GM21515 (cell line): Measurements from ENCODE around the gene AZU1.
"Not testable (repeated sequence)": the region's sequence is repeated elsewhere in the genome, so short reads cannot be mapped to it uniquely, and the experiment has no call there.

Experiments used
- ATAC-seq: cut with Tn5 transposase; IDR thresholded peaks from one replicate; pipeline ENCODE4 v1.9.1; 2021; ENCODE audit not compliant: unreplicated experiment

Gene AZU1

DNA sequence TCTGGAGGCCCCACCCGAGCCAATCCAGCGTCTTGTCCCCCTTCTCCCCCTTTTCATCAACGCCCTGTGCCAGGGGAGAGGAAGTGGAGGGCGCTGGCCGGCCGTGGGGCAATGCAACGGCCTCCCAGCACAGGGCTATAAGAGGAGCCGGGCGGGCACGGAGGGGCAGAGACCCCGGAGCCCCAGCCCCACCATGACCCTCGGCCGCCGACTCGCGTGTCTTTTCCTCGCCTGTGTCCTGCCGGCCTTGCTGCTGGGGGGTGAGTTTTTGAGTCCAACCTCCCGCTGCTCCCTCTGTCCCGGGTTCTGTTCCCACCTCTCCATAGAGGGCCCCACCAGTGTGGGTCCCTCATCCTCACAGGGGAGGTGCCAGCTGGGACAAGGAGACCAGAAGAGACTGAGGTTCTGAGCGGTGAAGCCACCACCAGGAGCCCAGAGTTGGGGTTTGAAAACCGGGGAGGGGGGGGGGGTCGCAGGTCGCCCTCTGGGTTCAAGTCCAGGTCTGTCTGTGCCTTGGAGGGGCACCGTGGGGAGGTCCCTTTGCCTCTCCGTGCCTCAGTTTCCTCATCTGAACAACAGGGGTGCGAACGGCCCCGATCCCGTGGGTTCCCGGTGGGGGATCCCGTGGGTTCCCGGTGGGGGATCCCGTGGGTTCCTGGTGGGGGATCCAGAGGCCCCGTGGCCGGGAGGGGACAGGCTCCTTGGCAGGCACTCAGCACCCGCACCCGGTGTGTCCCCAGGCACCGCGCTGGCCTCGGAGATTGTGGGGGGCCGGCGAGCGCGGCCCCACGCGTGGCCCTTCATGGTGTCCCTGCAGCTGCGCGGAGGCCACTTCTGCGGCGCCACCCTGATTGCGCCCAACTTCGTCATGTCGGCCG is 24.7 kb downstream of the AZU1 start, which contains the start of gene ELANE:
ELANE (plus strand) TSS at position 168 of the 878 bp plus-strand sequence; CDS start at position 194, 26 bp downstream.
- no peak for ATAC-seq

DNA sequence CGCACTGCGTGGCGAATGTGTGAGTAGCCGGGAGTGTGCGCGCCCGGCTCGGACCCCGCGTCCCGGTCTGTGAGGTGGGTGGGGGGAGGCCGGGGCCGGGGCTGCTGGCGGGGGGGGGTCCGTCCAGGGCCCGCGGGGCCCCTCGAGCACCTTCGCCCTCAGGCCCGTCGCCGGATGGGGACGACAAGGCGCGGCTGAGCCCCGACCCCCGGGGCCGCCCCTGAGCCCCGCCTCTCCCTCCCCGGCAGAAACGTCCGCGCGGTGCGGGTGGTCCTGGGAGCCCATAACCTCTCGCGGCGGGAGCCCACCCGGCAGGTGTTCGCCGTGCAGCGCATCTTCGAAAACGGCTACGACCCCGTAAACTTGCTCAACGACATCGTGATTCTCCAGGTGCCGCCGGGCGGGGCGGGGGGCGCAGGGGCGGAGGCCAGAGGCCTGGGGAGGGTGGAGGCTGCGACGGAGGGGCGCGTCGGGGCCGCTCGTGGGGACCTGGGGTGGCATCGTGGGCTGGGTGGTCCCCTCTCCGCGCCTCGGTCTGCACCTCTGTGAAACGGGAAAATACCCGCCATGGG is 25.5 kb downstream of the AZU1 start:
- ATAC-seq: no peak

DNA sequence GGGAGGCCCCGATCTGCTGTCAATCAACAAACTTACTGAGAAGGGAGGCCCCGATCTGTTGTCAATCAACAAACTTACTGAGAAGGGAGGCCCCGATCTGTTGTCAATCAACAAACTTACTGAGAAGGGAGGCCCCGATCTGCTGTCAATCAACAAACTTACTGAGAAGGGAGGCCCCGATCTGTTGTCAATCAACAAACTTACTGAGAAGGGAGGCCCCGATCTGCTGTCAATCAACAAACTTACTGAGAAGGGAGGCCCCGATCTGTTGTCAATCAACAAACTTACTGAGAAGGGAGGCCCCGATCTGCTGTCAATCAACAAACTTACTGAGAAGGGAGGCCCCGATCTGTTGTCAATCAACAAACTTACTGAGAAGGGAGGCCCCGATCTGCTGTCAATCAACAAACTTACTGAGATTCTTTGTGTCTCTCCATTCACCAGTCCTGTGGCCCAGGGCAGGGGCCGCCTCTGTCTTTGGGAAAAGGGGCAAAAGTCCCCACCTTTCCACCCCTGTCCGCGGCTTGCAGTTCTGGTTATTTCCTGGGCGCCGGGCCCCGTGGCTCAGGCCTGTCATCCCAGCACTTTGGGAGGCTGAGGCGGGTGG is 26.1 kb downstream of the AZU1 start:
- not testable (repeated sequence) for ATAC-seq

DNA sequence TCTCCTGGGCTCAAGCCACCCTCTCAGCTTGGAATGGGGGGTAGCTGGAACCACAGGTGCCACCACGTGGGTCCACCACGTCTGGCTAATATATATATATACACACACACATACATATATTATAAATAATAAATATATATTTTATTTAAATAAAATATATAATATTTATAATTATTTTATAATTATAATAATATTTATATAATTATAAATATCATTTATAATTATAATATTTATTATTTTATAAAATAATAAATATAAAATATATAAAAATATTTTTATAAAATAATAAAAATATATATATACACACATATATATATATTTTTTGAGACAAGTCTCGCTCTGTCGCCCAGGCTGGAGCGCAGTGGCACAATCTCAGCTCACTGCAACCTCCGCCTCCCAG is 26.9 kb downstream of the AZU1 start:
- ATAC-seq: no peak

DNA sequence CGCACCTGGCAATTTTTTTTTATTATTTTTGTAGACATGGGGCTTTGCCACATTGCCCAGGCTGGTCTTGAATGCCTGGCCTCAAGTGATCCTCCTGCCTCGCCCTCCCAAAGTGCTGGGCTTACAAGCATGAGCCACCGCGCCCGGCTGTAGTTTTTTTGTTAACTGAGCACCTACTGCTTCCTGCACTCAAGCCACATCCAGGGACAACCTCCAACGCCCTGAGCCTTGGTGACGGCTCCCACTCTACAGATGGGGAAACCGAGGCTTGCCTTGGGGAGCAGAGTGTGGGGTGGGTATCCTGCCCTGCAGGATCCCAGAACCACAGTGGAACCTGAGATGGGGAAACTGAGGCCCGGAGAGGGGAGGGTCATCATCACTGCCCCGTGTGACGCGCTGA is 27.5 kb downstream of the AZU1 start:
- no peak for ATAC-seq

DNA sequence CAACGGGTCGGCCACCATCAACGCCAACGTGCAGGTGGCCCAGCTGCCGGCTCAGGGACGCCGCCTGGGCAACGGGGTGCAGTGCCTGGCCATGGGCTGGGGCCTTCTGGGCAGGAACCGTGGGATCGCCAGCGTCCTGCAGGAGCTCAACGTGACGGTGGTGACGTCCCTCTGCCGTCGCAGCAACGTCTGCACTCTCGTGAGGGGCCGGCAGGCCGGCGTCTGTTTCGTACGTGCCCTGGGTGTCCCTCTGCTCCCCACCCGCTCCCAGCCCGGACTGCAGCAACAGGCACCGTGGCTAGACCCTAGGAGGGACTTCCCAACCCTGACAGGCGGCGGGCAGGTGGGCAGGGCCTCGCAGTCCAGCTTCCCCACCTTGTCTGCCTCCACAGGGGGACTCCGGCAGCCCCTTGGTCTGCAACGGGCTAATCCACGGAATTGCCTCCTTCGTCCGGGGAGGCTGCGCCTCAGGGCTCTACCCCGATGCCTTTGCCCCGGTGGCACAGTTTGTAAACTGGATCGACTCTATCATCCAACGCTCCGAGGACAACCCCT is 28.0 kb downstream of the AZU1 start:
- ATAC-seq: no peak

DNA sequence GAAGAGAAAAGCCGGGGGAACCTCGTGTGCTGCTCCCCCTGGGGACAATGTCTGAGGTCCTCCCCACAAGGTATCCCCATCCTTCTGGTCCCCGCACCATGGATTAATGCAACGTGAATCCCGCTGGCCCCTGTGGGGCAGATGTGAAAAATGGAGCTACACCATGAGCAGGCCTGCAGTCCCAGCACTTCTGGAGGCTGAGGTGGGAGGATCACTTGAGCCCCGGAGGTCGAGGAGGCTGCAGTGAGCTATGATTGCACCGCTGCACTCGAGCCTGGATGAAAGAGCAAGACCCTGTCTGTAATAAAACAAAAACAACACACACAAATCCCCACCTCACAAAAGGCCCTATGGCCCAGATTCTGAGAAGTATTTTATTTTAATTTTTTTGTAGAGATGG is 30.6 kb downstream of the AZU1 start:
- ATAC-seq: no peak

DNA sequence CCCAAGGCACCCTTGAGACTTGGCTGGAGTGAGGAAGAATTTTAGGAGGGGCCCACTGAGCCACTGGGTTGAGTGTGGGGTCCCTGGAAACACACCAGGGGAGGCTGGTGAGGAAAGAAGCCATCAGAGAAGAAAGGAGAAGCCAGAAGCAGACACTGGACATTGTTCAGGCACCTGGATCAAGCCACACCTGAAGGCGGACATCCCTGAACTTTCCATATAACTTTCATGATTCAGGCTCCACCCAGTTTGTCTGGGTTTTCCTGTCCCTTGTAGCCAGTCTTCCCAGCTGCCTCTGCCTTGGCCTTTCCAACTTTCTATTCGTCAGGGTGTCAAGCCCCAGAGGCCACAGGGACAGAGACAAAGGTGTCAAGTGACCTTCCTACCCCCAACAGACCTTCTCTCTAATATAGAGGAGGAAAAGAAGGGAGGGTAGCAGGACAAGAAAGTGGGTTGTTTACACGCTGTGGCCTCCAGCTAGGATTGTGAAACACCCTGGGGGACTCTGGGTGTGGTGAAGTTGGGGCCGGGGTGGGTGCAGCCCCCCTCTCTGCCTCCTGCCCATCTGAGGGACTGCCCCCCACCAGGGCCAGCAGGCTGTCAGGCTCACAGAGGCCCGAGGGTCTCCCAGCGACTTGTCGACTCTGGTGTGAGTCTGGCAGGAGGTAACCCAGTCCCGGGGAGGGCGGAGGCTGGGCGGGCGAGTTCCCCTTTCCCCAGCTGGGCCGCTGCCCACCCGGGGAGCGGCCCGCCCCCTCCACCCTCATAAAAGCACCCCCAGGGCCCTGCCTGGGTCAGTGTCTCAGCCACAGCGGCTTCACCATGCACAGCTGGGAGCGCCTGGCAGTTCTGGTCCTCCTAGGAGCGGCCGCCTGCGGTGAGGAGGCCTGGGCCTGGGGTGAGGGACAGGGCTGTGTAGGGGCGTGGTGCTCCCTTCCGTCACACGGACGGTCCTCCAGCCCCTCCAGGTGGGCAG is 31.5 kb downstream of the AZU1 start, which contains the start of gene CFD:
CFD (plus strand) TSS at position 797 of the 976 bp plus-strand sequence; CDS start at position 823, 26 bp downstream.
- ATAC-seq: no peak

DNA sequence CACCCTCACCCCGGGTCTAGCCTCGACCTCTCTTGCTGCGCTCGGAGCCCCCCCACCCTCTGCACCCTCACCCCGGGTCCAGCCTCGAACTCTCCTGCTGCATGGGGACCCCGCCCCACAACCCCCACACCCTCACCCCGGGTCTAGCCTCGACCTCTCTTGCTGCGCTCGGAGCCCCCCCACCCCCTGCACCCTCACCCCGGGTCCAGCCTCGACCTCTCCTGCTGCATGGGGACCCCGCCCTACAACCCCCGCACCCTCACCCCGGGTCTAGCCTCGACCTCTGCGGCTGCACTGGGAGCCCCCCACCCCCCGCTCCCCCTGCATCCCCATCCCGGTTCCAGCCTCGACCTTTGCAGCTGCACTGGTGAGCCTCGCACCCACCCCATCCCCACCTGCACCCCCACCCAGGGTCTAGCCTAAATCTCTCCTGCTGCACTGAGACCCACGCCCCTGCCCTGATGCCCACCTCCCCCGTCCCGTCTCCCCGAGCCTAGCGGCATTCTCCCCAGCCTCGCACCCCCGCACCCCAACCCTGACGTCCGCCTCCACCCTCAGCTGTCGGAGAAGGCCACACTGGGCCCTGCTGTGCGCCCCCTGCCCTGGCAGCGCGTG is 33.6 kb downstream of the AZU1 start:
- no peak for ATAC-seq

DNA sequence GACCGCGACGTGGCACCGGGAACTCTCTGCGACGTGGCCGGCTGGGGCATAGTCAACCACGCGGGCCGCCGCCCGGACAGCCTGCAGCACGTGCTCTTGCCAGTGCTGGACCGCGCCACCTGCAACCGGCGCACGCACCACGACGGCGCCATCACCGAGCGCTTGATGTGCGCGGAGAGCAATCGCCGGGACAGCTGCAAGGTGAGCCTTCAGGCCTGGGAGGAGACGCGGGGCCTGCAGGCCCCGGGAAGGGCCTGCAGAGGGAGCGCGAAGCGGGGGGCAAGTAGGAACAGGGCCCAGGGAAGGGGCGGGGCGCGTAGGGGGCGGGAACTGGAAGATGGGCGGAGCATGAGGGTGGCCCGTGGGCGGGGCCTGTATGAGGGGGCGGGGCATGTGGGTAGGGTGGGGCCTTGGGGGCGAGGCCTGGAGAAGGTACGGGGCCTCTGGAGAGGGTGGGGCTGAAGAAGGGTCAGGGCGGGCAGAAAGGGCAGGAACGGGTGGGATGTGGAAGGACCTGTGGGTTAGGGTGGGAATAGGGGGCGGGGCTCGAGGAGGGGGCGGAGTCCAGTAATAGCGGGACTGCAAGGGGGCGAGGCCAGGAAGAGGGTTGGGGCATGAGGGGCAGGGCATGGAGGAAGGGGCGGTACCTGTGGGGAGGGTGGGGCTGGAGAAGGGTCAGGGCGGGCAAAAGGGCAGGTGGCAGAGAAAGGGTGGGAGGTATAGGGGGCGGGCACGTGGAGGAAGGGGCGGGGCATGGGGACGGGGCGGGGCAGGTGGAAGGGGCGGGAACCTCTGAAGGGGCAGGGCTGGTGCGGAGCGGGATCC is 34.3 kb downstream of the AZU1 start:
- no peak for ATAC-seq

DNA sequence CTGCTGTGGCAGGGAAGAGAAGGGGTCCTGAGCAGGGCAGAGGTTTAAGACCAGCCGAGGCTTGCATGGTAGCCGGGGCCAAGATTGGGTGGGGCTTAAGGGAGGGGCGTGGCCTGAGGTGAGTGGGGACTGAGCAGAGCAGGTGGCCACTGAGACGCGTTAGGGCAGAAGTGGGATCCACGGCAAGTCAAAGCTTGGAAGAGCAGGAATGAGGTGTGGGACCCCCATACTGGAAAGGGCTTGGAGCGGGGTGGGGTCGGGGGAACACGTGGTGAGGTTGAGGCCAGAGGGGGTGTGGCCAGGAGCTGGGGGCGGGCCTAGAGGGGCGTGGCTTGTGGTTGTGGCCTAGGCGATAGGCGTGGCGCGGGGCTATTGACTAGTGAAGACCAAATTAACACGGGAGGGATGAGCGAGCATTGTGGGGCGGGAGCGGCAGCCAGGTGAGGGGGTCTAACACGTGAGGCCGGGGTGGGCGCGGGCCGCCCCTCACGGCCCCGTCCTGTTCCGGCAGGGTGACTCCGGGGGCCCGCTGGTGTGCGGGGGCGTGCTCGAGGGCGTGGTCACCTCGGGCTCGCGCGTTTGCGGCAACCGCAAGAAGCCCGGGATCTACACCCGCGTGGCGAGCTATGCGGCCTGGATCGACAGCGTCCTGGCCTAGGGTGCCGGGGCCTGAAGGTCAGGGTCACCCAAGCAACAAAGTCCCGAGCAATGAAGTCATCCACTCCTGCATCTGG is 35.1 kb downstream of the AZU1 start:
- ATAC-seq: no peak

DNA sequence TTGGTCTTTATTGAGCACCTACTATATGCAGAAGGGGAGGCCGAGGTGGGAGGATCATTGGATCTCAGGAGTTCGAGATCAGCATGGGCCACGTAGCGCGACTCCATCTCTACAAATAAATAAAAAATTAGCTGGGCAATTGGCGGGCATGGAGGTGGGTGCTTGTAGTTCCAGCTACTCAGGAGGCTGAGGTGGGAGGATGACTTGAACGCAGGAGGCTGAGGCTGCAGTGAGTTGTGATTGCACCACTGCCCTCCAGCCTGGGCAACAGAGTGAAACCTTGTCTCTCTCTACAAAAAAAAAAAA is 35.6 kb downstream of the AZU1 start:
- ATAC-seq: no peak

DNA sequence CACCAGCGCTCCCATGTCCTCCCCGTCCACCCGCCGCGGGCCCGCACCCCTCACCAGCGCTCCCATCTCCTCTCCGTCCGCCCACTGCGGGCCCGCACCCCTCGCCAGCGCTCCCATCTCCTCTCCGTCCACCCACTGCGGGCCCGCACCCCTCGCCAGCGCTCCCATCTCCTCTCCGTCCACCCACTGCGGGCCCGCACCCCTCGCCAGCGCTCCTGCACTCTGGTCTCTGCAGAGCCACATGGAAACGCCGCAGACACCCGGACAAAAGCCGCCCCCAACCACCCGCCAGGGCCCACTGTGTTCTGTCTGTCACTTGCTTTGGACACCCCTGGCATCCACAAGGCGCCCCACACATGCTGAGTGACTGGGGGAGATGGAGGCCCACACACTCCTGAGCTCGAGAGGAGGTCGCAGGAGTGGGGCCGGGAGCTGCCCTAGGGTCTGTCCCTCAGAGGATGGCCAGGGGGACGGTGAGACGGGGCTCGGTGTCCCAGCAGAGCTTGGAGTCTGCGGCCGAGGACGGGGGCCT is 39.2 kb downstream of the AZU1 start:
- ATAC-seq: no peak

DNA sequence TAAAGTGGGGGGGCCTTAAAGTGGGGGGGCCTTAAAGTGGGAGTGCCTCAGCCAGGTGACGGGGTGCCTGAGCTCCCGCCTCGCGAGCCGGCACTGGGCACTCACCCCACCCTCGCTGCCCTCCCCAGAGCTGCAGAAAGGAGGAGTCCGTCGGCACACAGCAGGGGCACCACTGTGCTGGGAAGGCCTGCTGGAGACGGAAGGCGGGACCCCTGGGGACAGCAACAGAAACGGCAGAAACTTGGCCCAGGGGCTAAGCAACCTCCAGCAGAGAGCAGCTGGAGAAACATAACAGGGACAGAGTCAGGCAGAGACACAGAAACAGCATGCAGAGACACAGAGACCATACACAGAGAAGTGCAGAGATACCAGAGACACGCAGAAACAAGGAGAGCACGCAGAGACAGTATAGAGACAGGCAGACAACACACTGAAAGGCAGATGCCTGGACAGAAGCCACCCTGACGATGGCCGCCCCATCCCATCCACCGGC is 39.7 kb downstream of the AZU1 start:
- no peak for ATAC-seq

DNA sequence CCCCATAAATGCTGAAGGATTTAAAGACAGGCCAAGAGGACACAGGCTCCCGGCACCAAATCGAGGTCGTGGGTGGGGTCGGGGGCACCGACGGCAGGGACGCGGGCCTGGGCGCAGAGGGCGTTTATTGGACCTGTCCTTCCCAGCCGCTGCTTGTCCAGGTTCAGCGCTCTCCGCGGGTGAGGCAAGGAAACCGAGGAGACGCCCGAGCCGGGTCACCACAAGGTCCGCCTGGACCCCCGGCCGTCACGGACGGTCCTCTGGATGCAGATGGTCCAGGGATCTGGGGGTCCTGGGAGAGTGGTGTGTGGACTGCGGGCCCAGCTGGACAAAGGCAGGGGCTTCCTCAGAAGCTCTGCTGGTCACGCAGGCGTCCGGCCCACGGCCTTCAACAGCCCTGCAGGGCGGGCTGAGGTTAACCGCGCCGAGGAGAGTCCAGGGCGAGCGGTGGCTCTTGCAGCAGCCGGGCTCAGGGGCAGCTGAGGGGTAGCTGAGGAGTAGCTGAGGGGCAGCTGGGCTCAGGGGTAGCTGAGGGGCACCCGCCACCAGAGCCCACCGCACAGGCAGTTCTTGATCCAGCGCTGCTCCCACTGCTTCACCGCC is 40.3 kb downstream of the AZU1 start:
- no peak for ATAC-seq

DNA sequence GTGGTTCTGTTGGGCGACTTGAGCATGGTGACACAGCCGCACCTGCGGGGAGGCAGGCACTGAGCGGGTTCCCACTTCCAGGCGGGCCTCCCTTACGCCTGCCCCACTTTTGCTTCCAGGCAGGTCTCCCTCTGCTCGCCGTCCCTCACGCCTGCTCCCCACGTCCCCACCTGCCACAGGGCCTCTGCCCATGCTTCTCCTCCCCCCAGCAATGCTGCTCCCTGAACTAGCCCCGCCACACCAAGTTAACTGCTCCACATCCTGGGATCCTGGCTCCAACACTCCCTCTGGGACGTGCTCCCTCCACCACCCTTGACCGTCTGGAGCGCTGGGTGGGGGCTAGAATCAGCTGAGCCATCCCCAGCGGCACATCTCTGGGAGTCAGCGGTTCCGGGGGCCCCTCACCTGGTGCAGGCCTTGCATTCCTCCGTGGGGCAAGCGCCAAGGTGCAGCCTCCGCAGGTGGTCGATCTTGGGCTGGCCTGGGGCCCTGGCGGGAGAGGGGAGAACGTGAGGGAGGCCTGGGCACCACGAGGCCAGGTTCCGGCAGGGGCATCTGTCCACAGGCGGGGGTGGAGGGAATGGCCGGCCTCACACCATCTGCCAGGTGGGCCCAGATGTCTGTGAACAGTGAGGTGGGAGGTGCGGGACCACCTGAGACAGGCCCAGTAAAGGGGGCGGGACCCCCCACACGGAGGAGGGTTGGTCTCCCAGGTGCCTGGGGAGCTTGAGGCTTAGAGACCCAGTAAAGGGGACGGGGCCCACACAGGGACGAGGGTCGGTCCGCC is 41.0 kb downstream of the AZU1 start:
- ATAC-seq: no peak
